SU-DHL-6 (cell line): ENCODE data around the gene TNRC6B.

Source experiments
- H2AFZ ChIP-seq: fragments of 200-600 bp; sonication (generic); 2 replicates; pipeline ENCODE4 v1.6.1; 2014; ENCODE audit warnings: low read depth, mild to moderate bottlenecking, moderate library complexity, mixed read lengths, antibody characterized with exemption, low read length; ENCODE audit not compliant: severe bottlenecking
- H3F3A ChIP-seq: fragments of 200-600 bp; shearing (Covaris generic); 2 replicates; pipeline ENCODE4 v1.6.0; 2016; ENCODE audit warnings: antibody characterized with exemption, mild to moderate bottlenecking; ENCODE audit not compliant: insufficient read depth
- H3K27ac ChIP-seq: fragments of 200-600 bp; sonication (generic); 2 replicates; pipeline ENCODE4 v1.5.1; 2016; ENCODE audit warnings: low read depth, mild to moderate bottlenecking, low read length, moderate library complexity, mixed read lengths
- H3K27me3 ChIP-seq: fragments of 200-600 bp; sonication (generic), shearing (Covaris generic); 2 replicates; pipeline ENCODE4 v1.6.0; 2014; ENCODE audit warnings: mild to moderate bottlenecking, low read length
- H3K36me3 ChIP-seq: fragments of 200-600 bp; sonication (generic); 2 replicates; pipeline ENCODE4 v1.6.1; 2014; ENCODE audit warnings: mild to moderate bottlenecking, low read length, mixed read lengths
- H3K4me2 ChIP-seq: fragments of 300-600, 200-600 bp; shearing (Covaris generic), sonication (generic); 2 replicates; pipeline ENCODE4 v1.6.0; 2014; ENCODE audit warnings: low read length, low read depth, mild to moderate bottlenecking; ENCODE audit not compliant: poor library complexity, severe bottlenecking
- H3K4me3 ChIP-seq: fragments of 200-600 bp; sonication (generic); 2 replicates; pipeline ENCODE4 v1.5.1; 2014; ENCODE audit warnings: antibody characterized with exemption, low read length, mild to moderate bottlenecking, mixed read lengths; ENCODE audit not compliant: insufficient read depth, poor library complexity, severe bottlenecking
- H3K79me2 ChIP-seq: fragments of 200-600 bp; sonication (generic); 2 replicates; pipeline ENCODE4 v1.6.1; 2014; ENCODE audit warnings: mild to moderate bottlenecking, low read length, moderate library complexity; ENCODE audit not compliant: insufficient read depth
- H3K9ac ChIP-seq: fragments of 200-600 bp; sonication (generic); 2 replicates; pipeline ENCODE4 v1.7.0; 2014; ENCODE audit warnings: mild to moderate bottlenecking, low read length
- H3K9me2 ChIP-seq: fragments of 200-600 bp; sonication (generic); replicated peaks from 2 replicates; pipeline ENCODE4 v1.6.1; 2014; ENCODE audit warnings: low read length; ENCODE audit not compliant: insufficient read depth
- H3K9me3 ChIP-seq: fragments of 200-600 bp; sonication (generic); 2 replicates; pipeline ENCODE4 v1.6.1; 2014; ENCODE audit warnings: low read length, mixed read lengths; ENCODE audit not compliant: insufficient read depth
- H4K20me1 ChIP-seq: fragments of 200-600 bp; sonication (generic); 2 replicates; pipeline ENCODE4 v1.6.1; 2014; ENCODE audit warnings: low read depth, mild to moderate bottlenecking, antibody characterized with exemption, low read length, moderate library complexity, mixed read lengths
- EZH2phosphoT487 ChIP-seq: fragments of 200-600 bp; sonication (generic), shearing (Covaris generic); conservative IDR thresholded peaks from 2 replicates; pipeline ENCODE4 v1.6.1; 2018; ENCODE audit warnings: mild to moderate bottlenecking, antibody characterized with exemption, low read length, moderate library complexity, mixed read lengths
- TF ChIP-seq, protein P1 (sequence below): fragments of 200-600 bp; sonication (generic); IDR thresholded peaks from one replicate; pipeline ENCODE4 v1.5.1; 2017; ENCODE audit warnings: antibody characterized with exemption, mild to moderate bottlenecking, low read length, moderate library complexity; ENCODE audit not compliant: insufficient read depth, poor library complexity, severe bottlenecking

The TNRC6B gene

DNA sequence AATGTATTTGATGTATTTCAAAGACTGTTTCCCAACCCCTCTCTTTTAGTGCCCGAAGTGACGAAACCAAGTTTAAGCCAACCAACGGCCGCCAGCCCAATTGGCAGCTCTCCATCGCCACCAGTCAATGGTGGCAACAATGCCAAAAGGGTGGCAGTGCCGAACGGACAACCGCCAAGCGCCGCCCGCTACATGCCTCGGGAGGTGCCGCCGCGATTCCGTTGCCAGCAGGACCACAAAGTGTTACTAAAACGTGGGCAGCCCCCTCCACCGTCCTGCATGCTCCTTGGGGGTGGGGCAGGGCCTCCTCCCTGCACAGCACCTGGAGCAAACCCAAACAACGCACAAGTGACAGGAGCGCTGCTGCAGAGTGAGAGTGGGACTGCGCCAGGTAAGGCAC is 84.1 kb downstream of the TNRC6B start:
- TF ChIP-seq, protein P1, sequence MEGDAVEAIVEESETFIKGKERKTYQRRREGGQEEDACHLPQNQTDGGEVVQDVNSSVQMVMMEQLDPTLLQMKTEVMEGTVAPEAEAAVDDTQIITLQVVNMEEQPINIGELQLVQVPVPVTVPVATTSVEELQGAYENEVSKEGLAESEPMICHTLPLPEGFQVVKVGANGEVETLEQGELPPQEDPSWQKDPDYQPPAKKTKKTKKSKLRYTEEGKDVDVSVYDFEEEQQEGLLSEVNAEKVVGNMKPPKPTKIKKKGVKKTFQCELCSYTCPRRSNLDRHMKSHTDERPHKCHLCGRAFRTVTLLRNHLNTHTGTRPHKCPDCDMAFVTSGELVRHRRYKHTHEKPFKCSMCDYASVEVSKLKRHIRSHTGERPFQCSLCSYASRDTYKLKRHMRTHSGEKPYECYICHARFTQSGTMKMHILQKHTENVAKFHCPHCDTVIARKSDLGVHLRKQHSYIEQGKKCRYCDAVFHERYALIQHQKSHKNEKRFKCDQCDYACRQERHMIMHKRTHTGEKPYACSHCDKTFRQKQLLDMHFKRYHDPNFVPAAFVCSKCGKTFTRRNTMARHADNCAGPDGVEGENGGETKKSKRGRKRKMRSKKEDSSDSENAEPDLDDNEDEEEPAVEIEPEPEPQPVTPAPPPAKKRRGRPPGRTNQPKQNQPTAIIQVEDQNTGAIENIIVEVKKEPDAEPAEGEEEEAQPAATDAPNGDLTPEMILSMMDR, result no peak
- no peak for TF ChIP-seq EZH2phosphoT487
- no peaks in the 10 kb centered on the region for H3K27me3 ChIP-seq
- peaks cover 2% of the 10 kb centered on the region; the same call in 1 of the 2 replicates for H3K36me3 ChIP-seq
- H4K20me1 ChIP-seq, result no peaks in the 10 kb centered on the region
- no peaks in the 10 kb centered on the region for H3K79me2 ChIP-seq
- no peak overlapping the region for H3K27ac ChIP-seq
- no peak overlapping the region for H2AFZ ChIP-seq
- H3K9me3 ChIP-seq, result no peaks in the 10 kb centered on the region
- no peaks in the 10 kb centered on the region for H3K9me2 ChIP-seq
- no peaks in the 10 kb centered on the region for H3F3A ChIP-seq
- no peak overlapping the region for H3K4me3 ChIP-seq
- H3K4me2 ChIP-seq, result no peak overlapping the region
- no peak overlapping the region for H3K9ac ChIP-seq

DNA sequence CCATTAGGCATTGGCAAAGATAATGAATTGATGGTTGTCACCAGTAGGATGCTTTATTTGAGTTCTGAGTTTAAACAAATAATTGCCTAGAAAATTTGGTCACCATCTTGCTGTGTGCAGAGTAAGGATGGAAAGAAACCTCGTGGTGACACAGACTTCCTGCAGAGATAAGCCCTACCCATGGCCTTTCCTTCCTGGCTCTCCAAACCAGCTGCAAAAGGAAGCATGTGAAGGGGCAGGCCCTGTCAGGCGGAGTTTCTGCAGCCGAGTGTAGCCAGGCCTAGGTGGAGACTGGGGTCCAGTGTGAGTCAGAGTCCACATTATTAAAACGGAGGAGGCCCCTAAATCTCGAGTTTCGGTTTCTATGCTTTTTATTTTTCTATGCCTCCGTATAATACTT is 85.5 kb downstream of the TNRC6B start:
- Histone ChIP-seq H2AFZ (no peak overlapping the region), H3K27me3 (no peaks in the 10 kb centered on the region), H3K9me3 (no peaks in the 10 kb centered on the region), H3K9me2 (no peaks in the 10 kb centered on the region), H3F3A (no peaks in the 10 kb centered on the region), H3K9ac (no peak overlapping the region), H3K27ac (no peak overlapping the region), H3K4me3 (no peak overlapping the region), H3K36me3 (peaks cover 2% of the 10 kb centered on the region; the same call in 1 of the 2 replicates), H3K79me2 (no peaks in the 10 kb centered on the region), H4K20me1 (no peaks in the 10 kb centered on the region), H3K4me2 (no peak overlapping the region)
- no peak for TF ChIP-seq EZH2phosphoT487
- TF ChIP-seq, protein P1, result no peak

DNA sequence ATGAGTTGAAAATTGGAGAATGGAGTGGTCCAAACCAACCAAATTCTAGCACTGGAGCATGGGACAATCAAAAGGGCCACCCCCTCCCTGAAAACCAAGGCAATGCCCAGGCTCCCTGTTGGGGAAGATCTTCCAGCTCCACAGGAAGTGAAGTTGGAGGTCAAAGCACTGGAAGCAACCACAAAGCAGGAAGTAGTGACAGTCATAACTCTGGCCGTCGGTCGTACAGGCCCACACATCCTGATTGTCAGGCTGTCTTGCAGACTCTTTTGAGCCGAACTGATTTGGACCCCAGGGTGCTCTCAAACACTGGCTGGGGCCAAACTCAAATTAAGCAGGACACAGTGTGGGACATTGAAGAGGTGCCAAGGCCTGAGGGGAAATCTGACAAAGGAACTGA is 88.1 kb downstream of the TNRC6B start:
- no peaks in the 10 kb centered on the region for H3K27me3 ChIP-seq
- H2AFZ ChIP-seq, result no peak overlapping the region
- no peak for TF ChIP-seq EZH2phosphoT487
- TF ChIP-seq, protein P1, result no peak
- no peaks in the 10 kb centered on the region for H3K9me3 ChIP-seq
- no peak overlapping the region for H3K9ac ChIP-seq
- H3K36me3 ChIP-seq, result peaks cover 2% of the 10 kb centered on the region; the same call in 1 of the 2 replicates
- no peaks in the 10 kb centered on the region for H3K79me2 ChIP-seq
- no peaks in the 10 kb centered on the region for H3K9me2 ChIP-seq
- no peak overlapping the region for H3K4me3 ChIP-seq
- H3K4me2 ChIP-seq, result no peak overlapping the region
- no peaks in the 10 kb centered on the region for H3F3A ChIP-seq
- no peak overlapping the region for H3K27ac ChIP-seq
- no peaks in the 10 kb centered on the region for H4K20me1 ChIP-seq

DNA sequence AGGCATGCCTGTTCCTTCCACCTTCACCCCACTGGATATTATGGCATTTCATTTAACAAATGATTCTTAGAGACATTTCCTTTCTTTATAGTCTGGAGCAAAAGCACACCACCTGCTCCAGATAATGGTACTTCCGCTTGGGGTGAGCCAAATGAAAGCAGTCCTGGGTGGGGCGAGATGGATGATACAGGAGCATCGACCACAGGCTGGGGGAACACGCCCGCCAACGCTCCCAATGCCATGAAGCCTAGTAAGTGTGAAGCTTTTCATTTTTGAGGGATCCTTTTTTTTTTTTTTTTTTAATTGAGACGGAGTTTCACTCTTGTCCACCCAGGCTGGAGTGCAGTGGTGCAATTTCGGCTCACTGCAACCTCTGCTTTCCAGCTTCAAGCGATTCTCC is 92.3 kb downstream of the TNRC6B start:
- H3F3A ChIP-seq, result no peaks in the 10 kb centered on the region
- 0 out of 2 replicates have a peak, but pooled peaks cover 7% of the 10 kb centered on the region for H3K36me3 ChIP-seq
- H3K79me2 ChIP-seq, result no peaks in the 10 kb centered on the region
- no peak overlapping the region for H3K27ac ChIP-seq
- TF ChIP-seq EZH2phosphoT487, result no peak
- TF ChIP-seq, protein P1, result no peak
- no peak overlapping the region for H3K4me3 ChIP-seq
- H3K4me2 ChIP-seq, result no peak overlapping the region
- H3K9me2 ChIP-seq, result no peaks in the 10 kb centered on the region
- no peaks in the 10 kb centered on the region for H3K27me3 ChIP-seq
- H3K9ac ChIP-seq, result no peak overlapping the region
- H4K20me1 ChIP-seq, result no peaks in the 10 kb centered on the region
- H3K9me3 ChIP-seq, result no peaks in the 10 kb centered on the region
- no peak overlapping the region for H2AFZ ChIP-seq
